H1 (cell line): ENCODE measurements around the gene PCDHB7. TPM values are rescaled to one million over a fixed set of nuclear protein-coding genes. Genes with fewer than 3 reads are reported as not detected.
A peak's percentile ranks its signal among the peaks of the same experiment; 100 is the strongest.
"Not testable (repeated sequence)": the region's sequence is repeated elsewhere in the genome, so short reads cannot be mapped to it uniquely, and the experiment has no call there.

Experiments
- CTCF ChIA-PET: fragments of 300-600 bp; sonication (Branson Sonifier 250); formaldehyde crosslinking; loops from one replicate; lab custom pipeline; 2021; ENCODE audit not compliant: partially characterized antibody; lab: Charles Lee
- POLR2A ChIA-PET: fragments of 300-600 bp; sonication (Branson Sonifier 250); formaldehyde crosslinking; loops from one replicate; lab custom pipeline; 2021; ENCODE audit warnings: inconsistent platforms; ENCODE audit not compliant: partially characterized antibody; lab: Charles Lee
- DNase-seq, 2 experiments: peaks; one replicate each; pipeline versions ENCODE4 v3.0.0 to v3.0.0-alpha.2; 2010 to 2022; ENCODE audit warnings: low spot score in 2 of 2, low read depth in 1 of 2, mixed read lengths in 1 of 2
- FAIRE-seq: peaks from 2 replicates; lab custom pipeline; 2011; peaks lifted over from hg19 to GRCh38; lab: Jason Lieb, UNC
- H2AFZ ChIP-seq: 2 replicates; pipeline ENCODE4 v1.8.1; 2012; ENCODE audit warnings: low read length, inconsistent platforms
- H2AK5ac ChIP-seq: 2 replicates; pipeline ENCODE4 v1.6.1; 2013; ENCODE audit warnings: low read depth, low read length
- H2BK120ac ChIP-seq: replicated peaks from 2 replicates; pipeline ENCODE3; 2013; ENCODE audit warnings: low read depth, low read length, inconsistent platforms
- H2BK12ac ChIP-seq: 2 replicates; pipeline ENCODE4 v1.6.1; 2013; ENCODE audit warnings: low read depth, low read length
- H2BK15ac ChIP-seq: 2 replicates; pipeline ENCODE4 v1.6.1; 2013; ENCODE audit warnings: low read length
- H2BK20ac ChIP-seq: 2 replicates; pipeline ENCODE4 v1.6.1; 2013; ENCODE audit warnings: low read length
- H2BK5ac ChIP-seq: 2 replicates; pipeline ENCODE4 v1.6.1; 2013; ENCODE audit warnings: low read depth, low read length
- H3K14ac ChIP-seq: 2 replicates; pipeline ENCODE4 v1.6.1; 2013; ENCODE audit warnings: inconsistent platforms; ENCODE audit not compliant: insufficient read length
- H3K18ac ChIP-seq: 2 replicates; pipeline ENCODE4 v1.6.1; 2013; ENCODE audit warnings: low read length; ENCODE audit errors: extremely low read depth
- H3K23ac ChIP-seq: 2 replicates; pipeline ENCODE4 v1.6.1; 2013; ENCODE audit warnings: inconsistent platforms; ENCODE audit not compliant: insufficient read length
- H3K23me2 ChIP-seq: 2 replicates; pipeline ENCODE4 v1.6.1; 2013; ENCODE audit warnings: low read depth, low read length
- H3K27ac ChIP-seq: 2 replicates; pipeline ENCODE4 v1.6.1; 2011; ENCODE audit warnings: low read depth, low read length, inconsistent platforms
- H3K27me3 ChIP-seq, 4 experiments: replicated peaks in 1 of 4; 1 replicate in 1 of 4; 2 replicates in 3 of 4; pipeline versions ENCODE4 v1.6.1 to v1.8.1; 2011 to 2013; ENCODE audit warnings: low read length in 3 of 4, mild to moderate bottlenecking in 3 of 4, inconsistent platforms in 2 of 4, mixed read lengths in 2 of 4, moderate library complexity in 1 of 4; ENCODE audit not compliant: control insufficient read depth in 3 of 4, insufficient read depth in 3 of 4; ENCODE audit errors: extremely low read depth in 1 of 4
- H3K36me3 ChIP-seq, 4 experiments: 2 replicates each; pipeline versions ENCODE4 v1.6.1 to v1.8.1; 2011 to 2013; ENCODE audit warnings: mild to moderate bottlenecking in 4 of 4, low read length in 3 of 4, moderate library complexity in 2 of 4, control low read depth in 1 of 4, inconsistent platforms in 1 of 4; ENCODE audit not compliant: insufficient read depth in 4 of 4, control insufficient read depth in 2 of 4
- H3K4ac ChIP-seq: replicated peaks from 2 replicates; pipeline ENCODE3; 2013; ENCODE audit warnings: low read length, low read depth, mixed read lengths, inconsistent platforms; ENCODE audit not compliant: insufficient read length
- H3K4me1 ChIP-seq, 4 experiments: replicated peaks in 1 of 4; 1 replicate in 1 of 4; 2 replicates in 3 of 4; pipeline versions ENCODE4 v1.6.1 to v1.8.1; 2011 to 2013; ENCODE audit warnings: low read length in 3 of 4, inconsistent platforms in 2 of 4, mixed read lengths in 1 of 4; ENCODE audit not compliant: insufficient read depth in 4 of 4, control insufficient read depth in 3 of 4
- H3K4me2 ChIP-seq, 2 experiments: 2 replicates each; pipeline versions ENCODE4 v1.6.1 to v1.8.1; 2011 to 2013; ENCODE audit warnings: low read depth in 2 of 2, low read length in 2 of 2, control low read depth in 1 of 2, inconsistent platforms in 1 of 2, mild to moderate bottlenecking in 1 of 2; ENCODE audit not compliant: insufficient read depth in 1 of 2
- H3K4me3 ChIP-seq, 4 experiments: fragments of 200-600, 300-600 bp in 1 of 4; sonication (generic), shearing (Covaris generic), sonication (Bioruptor Twin) in 1 of 4; 2 replicates each; pipeline versions ENCODE4 v1.5.1 to v1.8.1; 2011 to 2016; ENCODE audit warnings: low read length in 4 of 4, low read depth in 3 of 4, control low read depth in 2 of 4, inconsistent platforms in 2 of 4, mild to moderate bottlenecking in 2 of 4, mixed read lengths in 1 of 4, moderate library complexity in 1 of 4; ENCODE audit not compliant: insufficient read depth in 2 of 4; ENCODE audit errors: extremely low read depth in 1 of 4
- H3K56ac ChIP-seq: replicated peaks from 2 replicates; pipeline ENCODE3; 2013; ENCODE audit warnings: low read depth, mild to moderate bottlenecking, mixed read lengths, low read length, inconsistent platforms; ENCODE audit not compliant: insufficient read length
- H3K79me1 ChIP-seq: 2 replicates; pipeline ENCODE4 v1.6.1; 2013; ENCODE audit warnings: low read depth, low read length, control low read depth
- H3K79me2 ChIP-seq, 2 experiments: 2 replicates each; pipeline versions ENCODE4 v1.6.1 to v1.8.1; 2012 to 2013; ENCODE audit warnings: low read length in 2 of 2, mild to moderate bottlenecking in 2 of 2, inconsistent platforms in 1 of 2; ENCODE audit not compliant: insufficient read depth in 2 of 2, control insufficient read depth in 1 of 2
- H3K9ac ChIP-seq, 4 experiments: replicated peaks in 1 of 4; 1 replicate in 1 of 4; 2 replicates in 3 of 4; pipeline versions ENCODE4 v1.6.1 to v1.8.1; 2011 to 2013; ENCODE audit warnings: low read depth in 3 of 4, low read length in 3 of 4, control low read depth in 2 of 4, mild to moderate bottlenecking in 2 of 4, moderate library complexity in 2 of 4, inconsistent platforms in 1 of 4; ENCODE audit errors: extremely low read depth in 1 of 4
- H3K9me3 ChIP-seq, 2 experiments: 2 replicates each; pipeline versions ENCODE4 v1.6.1 to v1.8.1; 2012 to 2013; ENCODE audit warnings: mild to moderate bottlenecking in 2 of 2, moderate library complexity in 2 of 2, control low read depth in 1 of 2, inconsistent platforms in 1 of 2, low read depth in 1 of 2, low read length in 1 of 2, mixed read lengths in 1 of 2; ENCODE audit not compliant: insufficient read depth in 2 of 2
- H4K20me1 ChIP-seq, 2 experiments: replicated peaks in 1 of 2; 2 replicates each; pipeline versions ENCODE3 to v1.8.1; 2011 to 2013; ENCODE audit warnings: inconsistent platforms in 2 of 2, low read length in 2 of 2, mild to moderate bottlenecking in 1 of 2; ENCODE audit not compliant: insufficient read depth in 2 of 2, control insufficient read depth in 1 of 2
- H4K5ac ChIP-seq: 2 replicates; pipeline ENCODE4 v1.6.1; 2013; ENCODE audit warnings: low read length, low read depth, mixed read lengths, inconsistent platforms; ENCODE audit not compliant: insufficient read length
- H4K8ac ChIP-seq: 2 replicates; pipeline ENCODE4 v1.8.0; 2013; ENCODE audit warnings: mild to moderate bottlenecking, moderate library complexity, low read length, inconsistent platforms; ENCODE audit not compliant: insufficient read depth; ENCODE audit errors: extremely low read depth
- H4K91ac ChIP-seq: replicated peaks from 2 replicates; pipeline ENCODE3; 2013; ENCODE audit warnings: low read length, mixed read lengths, inconsistent platforms; ENCODE audit not compliant: insufficient read length
- BACH1 ChIP-seq: IDR thresholded peaks from 2 replicates; pipeline ENCODE4 v1.6.1; 2012; ENCODE audit warnings: low read length, improper control_type of control experiment
- CBX8 ChIP-seq: fragments of 300-800, 300-1000 bp; sonication (generic); IDR thresholded peaks from 2 replicates; pipeline ENCODE4 v1.7.1; 2016; ENCODE audit warnings: low read depth, low read length, borderline replicate concordance
- CEBPB ChIP-seq: IDR thresholded peaks from 2 replicates; pipeline ENCODE4 v1.6.1; 2012; ENCODE audit warnings: low read depth, low read length
- CTBP2 ChIP-seq: IDR thresholded peaks from 2 replicates; pipeline ENCODE4 v1.7.0; 2011; ENCODE audit warnings: borderline replicate concordance, mild to moderate bottlenecking, moderate library complexity, mixed read lengths, low read length; ENCODE audit not compliant: insufficient read depth, insufficient read length
- JUN ChIP-seq: IDR thresholded peaks from 2 replicates; pipeline ENCODE4 v1.6.1; 2011; ENCODE audit warnings: low read depth, mild to moderate bottlenecking, improper control_type of control experiment, low read length
- KDM1A ChIP-seq: fragments of 200-600, 300-600 bp; sonication (generic); IDR thresholded peaks from 2 replicates; pipeline ENCODE4 v1.7.1; 2016; ENCODE audit warnings: mild to moderate bottlenecking, low read length, borderline replicate concordance
- KDM5A ChIP-seq: fragments of 200-600 bp; IDR thresholded peaks from 2 replicates; pipeline ENCODE4 v1.7.1; 2012; ENCODE audit warnings: mild to moderate bottlenecking, low read length, inconsistent platforms, mixed read lengths
- RAD21 ChIP-seq, 2 experiments: IDR thresholded peaks in 1 of 2; conservative IDR thresholded peaks in 1 of 2; 2 replicates each; pipeline ENCODE4 v1.6.1; 2011; ENCODE audit warnings: low read depth in 2 of 2, low read length in 2 of 2, improper control_type of control experiment in 1 of 2, inconsistent platforms in 1 of 2, mild to moderate bottlenecking in 1 of 2, moderate library complexity in 1 of 2
- SAP30 ChIP-seq: fragments of 300-600 bp; sonication (generic); IDR thresholded peaks from 2 replicates; pipeline ENCODE4 v1.7.1; 2012; ENCODE audit warnings: low read length, moderate library complexity, mild to moderate bottlenecking, inconsistent platforms; ENCODE audit not compliant: insufficient read depth, insufficient replicate concordance
- SIN3A ChIP-seq, 2 experiments: IDR thresholded peaks in 1 of 2; conservative IDR thresholded peaks in 1 of 2; 2 replicates each; pipeline ENCODE4 v1.6.1; 2011 to 2012; ENCODE audit warnings: low read length in 2 of 2, improper control_type of control experiment in 1 of 2, low read depth in 1 of 2, mild to moderate bottlenecking in 1 of 2
- WGBS, 2 experiments: shearing (Covaris generic) in 1 of 2; methylation state at CpG; one replicate each; pipeline versions ENCODE4 v1.1.6 to v1.1.7; 2013 to 2015; ENCODE audit warnings: low lambda C conversion rate in 2 of 2, mixed read lengths in 2 of 2, inconsistent platforms in 1 of 2, low coverage in 1 of 2, missing lambda C conversion rate in 1 of 2; ENCODE audit not compliant: insufficient replicate concordance in 2 of 2, insufficient coverage in 1 of 2, insufficient read length in 1 of 2; ENCODE audit errors: extremely low coverage in 1 of 2, missing lambda C conversion rate in 1 of 2; 5-methylcytosine and 5-hydroxymethylcytosine counted together
- polyA plus RNA-seq, 7 experiments: library from polyadenylated mRNA; depleted of rRNA in 3 of 7; stranded (reverse) in 5 of 7; unstranded in 2 of 7; fragments of >200 nt in 5 of 7; fragments of 200-250 nt in 2 of 7; gene quantifications; 1 replicate in 5 of 7; 2 replicates in 1 of 7; 4 replicates in 1 of 7; pipeline versions ENCODE4 v1.2.1 to v1.2.3, GENCODE V29; 2011 to 2013; ENCODE audit warnings: missing spikeins in 2 of 7, mixed read lengths in 2 of 7
- total RNA-seq: library from RNA; stranded (reverse); fragmentation: NEBNext Ultra II Directional; extraction: Animal tissue kit (Norgen Biotek cat#: 25700); gene quantifications from 2 replicates; pipeline ENCODE4 v1.2.1, GENCODE V29; 2021

Gene PCDHB7
- total and polyA plus RNA-seq, 2 of the 8 experiments (the other 6 are each of a cell fraction or from before 2014, with no cell fraction given), result 0.17 to 0.19 TPM

DNA sequence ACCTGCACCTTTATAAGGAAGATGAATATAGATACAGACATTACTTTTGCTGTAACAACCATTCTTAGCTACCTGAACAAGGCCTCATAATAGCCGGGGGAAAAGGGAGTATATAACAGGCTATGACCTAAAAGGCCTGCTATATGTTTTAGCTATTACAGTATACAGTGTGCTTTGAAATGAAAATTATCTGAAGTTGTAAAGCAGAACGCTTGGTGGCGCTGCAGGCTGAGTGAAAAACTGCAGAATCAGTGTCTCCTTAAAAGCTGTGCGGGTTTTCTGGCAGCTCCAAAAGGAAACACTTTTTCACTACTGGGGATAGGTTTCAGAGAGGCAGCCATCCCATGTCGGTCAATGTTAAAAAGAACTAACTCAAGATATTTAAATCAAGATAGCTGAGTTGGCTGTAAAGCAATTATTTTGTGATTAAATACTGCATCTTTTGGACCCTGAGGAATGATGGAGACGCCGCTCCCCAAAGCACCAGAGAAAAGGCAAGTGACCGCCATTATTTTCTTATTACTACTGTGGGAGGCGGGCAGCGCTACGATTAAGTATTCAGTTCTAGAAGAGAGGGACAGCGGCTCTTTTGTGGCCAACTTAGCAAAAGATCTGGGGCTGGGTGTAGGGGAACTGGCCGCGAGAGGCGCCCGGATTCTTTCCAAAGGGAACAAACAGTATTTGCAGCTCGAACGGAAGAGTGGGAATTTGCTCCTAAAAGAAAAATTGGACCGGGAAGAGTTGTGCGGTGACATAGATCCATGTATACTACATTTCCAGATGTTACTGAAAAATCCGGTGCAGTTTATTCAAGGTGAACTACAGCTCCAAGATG, 16.7 kb upstream of the PCDHB7 start (continued):
- TF ChIP-seq SAP30 (no peak), KDM5A (no peak), BACH1 (peak; percentile 47; the same call in 1 of the 2 replicates), CTBP2 (no peak), RAD21 (IDR thresholded peaks at IDR 0.05 in 1 of 2, conservative IDR thresholded peaks at IDR 0.05 in 1 of 2; ENCODE audit: low read depth in 2 of 2, low read length in 2 of 2) (peak; percentile 58 to 69), KDM1A (no peak), SIN3A (conservative IDR thresholded peaks at IDR 0.05 in 1 of 2, IDR thresholded peaks at IDR 0.05 in 1 of 2; ENCODE audit: low read depth in 1 of 2, low read length in 2 of 2) (no peak), JUN (no peak), CEBPB (no peak), CBX8 (no peak)

DNA sequence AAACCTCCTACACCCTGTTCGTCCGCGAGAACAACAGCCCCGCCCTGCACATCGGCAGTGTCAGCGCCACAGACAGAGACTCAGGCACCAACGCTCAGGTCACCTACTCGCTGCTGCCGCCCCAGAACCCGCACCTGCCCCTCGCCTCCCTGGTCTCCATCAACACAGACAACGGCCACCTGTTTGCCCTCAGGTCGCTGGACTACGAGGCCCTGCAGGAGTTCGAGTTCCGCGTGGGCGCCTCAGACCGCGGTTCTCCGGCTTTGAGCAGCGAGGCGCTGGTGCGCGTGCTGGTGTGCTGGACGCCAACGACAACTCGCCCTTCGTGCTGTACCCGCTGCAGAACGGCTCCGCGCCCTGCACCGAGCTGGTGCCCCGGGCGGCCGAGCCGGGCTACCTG, 15.1 kb upstream of the PCDHB7 start:
- H3K27ac ChIP-seq, H4K91ac ChIP-seq, H2AK5ac ChIP-seq, CTCF ChIA-PET, H2BK15ac ChIP-seq, H3K4ac ChIP-seq, H4K8ac ChIP-seq, H3K79me1 ChIP-seq, H3K9ac ChIP-seq, H2BK20ac ChIP-seq, DNase-seq, H3K36me3 ChIP-seq, H3K14ac ChIP-seq, H3K79me2 ChIP-seq, H2BK120ac ChIP-seq, H2BK5ac ChIP-seq, H3K23me2 ChIP-seq, H3K9me3 ChIP-seq, H3K4me1 ChIP-seq, FAIRE-seq, H3K4me2 ChIP-seq, H3K56ac ChIP-seq, H2BK12ac ChIP-seq, H3K4me3 ChIP-seq, H4K5ac ChIP-seq, H2AFZ ChIP-seq, POLR2A ChIA-PET, H3K27me3 ChIP-seq, H4K20me1 ChIP-seq, H3K18ac ChIP-seq, H3K23ac ChIP-seq: not testable (repeated sequence)
- 92% methylated on average over 19 of the region's 38 CpGs; no CpG with 5 or more reads in 1 of the 2 experiments for WGBS, 2 experiments
